Left ventricle myocardium superior (tissue), 1 donor: ENCODE data around the gene FBXW8. TPM values are rescaled to one million over a fixed set of nuclear protein-coding genes. Genes with fewer than 3 reads are reported as not detected.

Experiments
- ATAC-seq: fragments of 200-7000 bp; cut with Tn5 transposase; one replicate; pipeline ENCODE4 v1.9.1; 2020; ENCODE audit warnings: mild to moderate bottlenecking, moderate library complexity
- DNase-seq: peaks from one replicate; pipeline ENCODE4 v3.0.0-alpha.2; 2020
- intact Hi-C: fragments of 100-400 bp; cut with micrococcal nuclease; formaldehyde crosslinking; loops from one replicate; pipeline ENCODE4 v1.11.0; 2022
- long read RNA-seq: library from polyadenylated mRNA; unstranded; transcript quantifications from one replicate; pipeline ENCODE4 v2.0.0, GENCODE V29; 2021
- total RNA-seq: library from RNA; stranded (reverse); fragmentation: NEBNext Ultra II Directional; extraction: Animal tissue kit (Norgen Biotek cat#: 25700); gene quantifications from one replicate; pipeline ENCODE4 v1.2.1, GENCODE V29; 2021
- donor health status: DM: no; HTN: yes; CAD: no; lungs with severe emphysema.

FBXW8 gene
- total RNA-seq = 5.1 TPM
- long read RNA-seq, full-length matches to known transcripts = 6 of 10 reads
- long read RNA-seq, partial matches to known transcripts = 0 of 10 reads
- long read RNA-seq, other reads (novel, unspliced or antisense) = 4 of 10 reads

GRCh38 chr12:116910645-116911451, at the start of gene FBXW8:
Gene FBXW8 (plus strand): TSS chr12:116910950. CDS start chr12:116911038, 88 bp downstream.
- DNase-seq = peak; percentile 89
- ATAC-seq = peak; percentile 96
- intact Hi-C loops = no loop called here

DNA sequence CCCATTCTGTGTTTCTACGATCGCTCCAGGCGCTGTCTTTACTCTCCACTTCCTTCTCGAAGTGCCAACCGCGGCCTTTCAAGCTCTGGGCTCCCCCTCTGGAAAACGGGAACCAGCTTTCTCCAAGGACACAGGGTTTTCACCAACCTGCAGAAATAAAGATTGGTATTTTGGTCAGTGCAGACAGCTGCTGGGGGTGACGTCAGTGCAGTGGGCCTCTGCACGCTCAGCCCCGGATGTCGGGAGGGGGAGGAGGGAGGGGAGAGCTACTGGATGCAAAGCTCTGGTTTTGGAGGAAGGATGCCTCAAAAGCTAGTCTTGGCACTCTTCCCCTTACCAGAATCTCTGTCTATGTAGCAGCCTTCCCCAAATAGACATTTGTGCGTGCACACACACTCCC, 49.4 kb upstream of the FBXW8 start:
- intact Hi-C loops = no loop called here
- DNase-seq = peak; percentile 59
- ATAC-seq = peak; percentile 82

DNA sequence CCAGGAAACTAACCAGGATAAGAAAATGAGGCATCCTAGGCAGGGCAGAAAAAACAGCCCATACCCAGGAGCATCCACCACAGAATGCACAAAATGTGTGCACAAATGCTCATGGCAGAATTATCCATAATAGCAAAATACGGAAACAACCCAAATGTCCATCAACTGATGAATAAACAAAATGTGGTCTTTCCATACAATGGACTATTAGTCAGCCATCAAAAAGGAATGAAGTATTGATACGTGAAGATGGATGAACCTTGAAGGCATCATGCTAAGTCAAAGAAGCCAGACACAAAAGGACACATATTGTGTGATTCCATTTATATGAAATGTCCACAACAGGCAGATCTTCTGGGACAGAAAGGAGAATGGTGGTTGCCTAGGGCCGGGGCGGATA, 48.6 kb upstream of the FBXW8 start:
- intact Hi-C loops = no loop called here
- no peak for DNase-seq
- no peak for ATAC-seq

DNA sequence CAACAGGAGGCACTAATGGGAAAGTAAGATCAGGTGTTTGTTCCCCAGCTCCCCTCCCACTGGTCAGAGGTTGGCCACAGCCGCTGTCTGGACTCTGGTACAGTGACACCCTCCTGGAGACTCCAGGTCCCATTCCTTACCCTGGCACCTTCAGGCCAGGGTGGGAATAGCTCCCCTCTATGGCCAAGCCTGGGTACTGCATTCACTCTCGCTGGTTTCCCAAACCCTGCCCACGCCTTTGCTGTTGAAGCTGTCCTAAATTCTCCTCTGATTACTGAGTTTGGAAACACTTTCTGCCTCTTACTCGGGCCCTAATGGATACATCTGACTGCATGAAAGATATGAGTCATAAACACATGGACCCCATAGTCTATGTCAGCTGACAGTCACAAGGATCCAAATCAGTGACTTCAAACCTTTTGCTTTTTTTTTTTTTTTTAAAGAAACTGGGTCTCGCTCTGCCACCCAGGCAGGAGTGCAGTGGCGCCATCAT, 47.4 kb upstream of the FBXW8 start:
- DNase-seq (no peak), ATAC-seq (no peak)
- intact Hi-C loops = no loop called here

GRCh38 chr12:116864371-116865160, 46.2 kb upstream of the FBXW8 start:
- intact Hi-C loops = no loop called here
- DNase-seq (no peak), ATAC-seq (no peak)

- intact Hi-C loops = no loop called here
- ATAC-seq (no peak), DNase-seq (no peak)
These were observed 43.2 kb upstream of the FBXW8 start for GRCh38 chr12:116867523-116867922.

DNA sequence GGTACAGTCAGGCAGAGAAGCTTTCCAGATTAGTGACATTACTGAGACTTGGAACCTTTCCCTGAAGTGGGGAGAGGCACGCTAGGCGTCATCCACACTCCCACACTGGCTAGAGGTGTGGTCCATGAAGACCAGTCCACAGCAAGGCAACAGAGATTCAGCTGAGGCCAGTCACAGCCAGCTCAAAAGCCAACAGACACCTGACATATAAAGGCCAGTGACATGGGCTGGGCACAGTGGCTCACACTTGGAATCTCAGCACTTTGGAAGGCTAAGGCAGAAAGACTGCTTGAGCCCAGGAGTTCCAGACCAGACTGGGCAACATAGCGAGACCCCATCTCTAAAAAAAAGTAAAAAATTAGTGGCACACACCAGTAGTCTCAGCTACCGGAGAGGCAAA, 40.4 kb upstream of the FBXW8 start:
- intact Hi-C loops = no loop called here
- ATAC-seq (no peak), DNase-seq (no peak)

- no peak for ATAC-seq
- intact Hi-C loops = no loop called here
These were observed 36.3 kb upstream of the FBXW8 start for GRCh38 chr12:116874324-116874995.

GRCh38 chr12:116876151-116876869, 34.4 kb upstream of the FBXW8 start:
- no peak for ATAC-seq
- no peak for DNase-seq
- intact Hi-C loops = no loop called here

More at GRCh38 chr12:116874324-116874995, 36.3 kb upstream of the FBXW8 start:
- no peak for DNase-seq

DNA sequence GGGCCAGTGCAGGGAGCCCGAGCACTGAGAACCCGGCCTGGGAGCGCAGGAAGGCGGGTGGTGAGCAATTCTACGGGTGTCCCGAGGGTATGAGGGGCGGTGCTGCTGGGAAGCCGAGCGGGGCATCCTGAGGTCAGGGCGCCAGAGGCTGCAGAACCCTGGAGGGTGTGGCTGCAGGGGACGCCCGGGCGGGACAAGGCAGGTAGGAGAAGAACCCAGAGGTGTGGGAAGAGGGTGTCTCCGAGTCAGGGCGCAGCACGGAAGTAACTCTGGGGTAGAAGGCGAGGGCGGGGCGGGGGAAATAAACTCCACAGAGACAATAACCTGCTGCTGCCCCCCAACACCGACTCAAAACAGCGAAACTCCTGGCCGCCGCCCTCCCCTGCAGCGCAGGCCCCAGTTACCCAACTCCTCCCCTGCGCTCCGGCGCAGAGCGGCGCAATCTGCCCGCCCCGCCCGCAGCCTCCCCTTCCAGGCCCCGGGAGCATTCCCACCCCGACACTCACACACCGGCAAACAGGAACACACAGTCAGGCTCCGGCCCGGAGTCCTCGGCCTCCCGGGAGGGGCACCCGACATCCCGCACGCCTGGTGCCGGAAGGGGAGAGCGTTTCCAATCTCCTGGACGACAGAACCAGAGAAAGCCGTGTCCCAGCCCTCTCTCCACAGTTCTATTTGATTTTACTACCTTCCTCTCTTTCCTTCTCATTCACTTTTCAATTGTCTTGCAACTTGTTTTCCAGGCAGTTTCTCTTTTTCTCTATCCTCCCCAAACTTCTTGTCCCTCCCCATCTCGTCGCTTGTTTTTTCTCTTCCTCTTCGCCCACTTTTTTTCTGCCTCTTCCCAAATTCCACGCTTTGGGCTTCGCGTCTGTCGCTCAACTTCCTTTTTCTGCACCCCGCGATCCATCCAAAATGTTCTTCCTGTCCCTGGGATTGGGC, 31.9 kb upstream of the FBXW8 start:
- intact Hi-C loops = no loop called here
- DNase-seq (peak; percentile 29), ATAC-seq (peak; percentile 51)

DNA sequence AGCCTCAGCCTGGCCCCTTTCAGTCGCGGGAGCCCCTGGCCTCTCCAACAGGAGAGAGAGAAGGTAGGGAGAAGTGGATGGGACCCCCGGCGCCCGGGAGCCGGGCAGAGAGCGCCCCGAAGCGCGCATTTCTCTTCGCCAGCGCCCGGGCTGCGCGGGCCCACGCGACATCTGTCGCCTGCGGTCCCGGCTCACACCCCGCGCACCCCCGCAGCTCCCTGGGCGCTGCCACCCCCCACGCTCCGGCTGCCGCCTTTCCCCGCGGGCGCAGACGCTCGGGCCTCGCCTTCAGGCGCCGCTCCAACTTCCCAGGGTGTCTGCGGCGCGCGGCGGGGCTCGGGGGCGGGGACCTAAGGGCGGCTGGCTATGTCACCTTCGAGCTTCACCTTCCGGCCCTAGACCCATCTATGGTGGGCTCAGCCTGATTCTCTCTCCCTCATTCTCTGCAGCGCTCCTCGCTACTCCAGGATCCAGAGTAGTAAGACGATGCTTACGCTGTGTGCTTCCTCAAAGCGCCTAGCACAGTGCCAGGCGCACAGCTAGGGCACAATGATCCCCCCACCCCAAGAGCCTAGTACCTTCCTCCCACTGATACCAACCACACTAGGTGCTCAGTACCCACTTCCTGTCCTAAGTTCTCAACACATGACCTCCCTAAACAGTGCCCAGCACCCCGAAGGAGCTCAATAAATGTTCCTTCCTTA, 31.1 kb upstream of the FBXW8 start:
- ATAC-seq = peak; percentile 22
- intact Hi-C loops = no loop called here
- DNase-seq = no peak

- no peak for ATAC-seq
- intact Hi-C loops = no loop called here
These were observed 30.4 kb upstream of the FBXW8 start for GRCh38 chr12:116880213-116880816.

DNA sequence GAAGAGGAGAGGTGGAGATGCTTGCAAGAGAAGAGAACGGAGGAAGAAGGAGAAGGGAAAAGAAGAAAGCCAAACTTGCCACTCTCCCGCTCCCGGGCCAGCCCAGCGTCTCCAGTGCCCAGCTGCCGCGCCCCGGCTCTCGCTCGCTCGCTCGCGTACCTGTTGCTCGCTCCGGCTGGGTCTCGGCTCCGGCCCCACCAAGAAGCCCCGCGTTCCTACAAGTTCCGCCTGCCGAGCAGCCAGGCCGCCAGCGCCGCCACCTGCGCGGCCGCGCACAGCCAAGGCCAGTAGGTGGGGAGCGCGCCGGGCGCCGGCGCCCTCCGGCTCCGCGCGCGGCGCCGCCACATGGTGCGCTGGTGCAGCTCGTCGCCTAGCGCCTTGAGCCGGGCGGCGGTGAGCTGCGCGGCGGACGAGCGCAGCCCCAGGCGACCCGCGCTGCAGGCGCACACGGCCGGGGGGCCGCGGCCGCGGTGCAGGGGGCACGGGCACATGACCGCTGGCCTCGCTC, 29.9 kb upstream of the FBXW8 start:
- intact Hi-C loops = no loop called here
- peak; percentile 66 for DNase-seq
- peak; percentile 89 for ATAC-seq

More at GRCh38 chr12:116880213-116880816, 30.4 kb upstream of the FBXW8 start:
- DNase-seq = no peak

- no peak for ATAC-seq
- DNase-seq = no peak
- intact Hi-C loops = no loop called here
These were observed 29.3 kb upstream of the FBXW8 start, which contains the start of gene HRK for GRCh38 chr12:116881325-116881876. Gene HRK (minus strand): TSS chr12:116881441. CDS start chr12:116881307, 134 bp downstream.

DNA sequence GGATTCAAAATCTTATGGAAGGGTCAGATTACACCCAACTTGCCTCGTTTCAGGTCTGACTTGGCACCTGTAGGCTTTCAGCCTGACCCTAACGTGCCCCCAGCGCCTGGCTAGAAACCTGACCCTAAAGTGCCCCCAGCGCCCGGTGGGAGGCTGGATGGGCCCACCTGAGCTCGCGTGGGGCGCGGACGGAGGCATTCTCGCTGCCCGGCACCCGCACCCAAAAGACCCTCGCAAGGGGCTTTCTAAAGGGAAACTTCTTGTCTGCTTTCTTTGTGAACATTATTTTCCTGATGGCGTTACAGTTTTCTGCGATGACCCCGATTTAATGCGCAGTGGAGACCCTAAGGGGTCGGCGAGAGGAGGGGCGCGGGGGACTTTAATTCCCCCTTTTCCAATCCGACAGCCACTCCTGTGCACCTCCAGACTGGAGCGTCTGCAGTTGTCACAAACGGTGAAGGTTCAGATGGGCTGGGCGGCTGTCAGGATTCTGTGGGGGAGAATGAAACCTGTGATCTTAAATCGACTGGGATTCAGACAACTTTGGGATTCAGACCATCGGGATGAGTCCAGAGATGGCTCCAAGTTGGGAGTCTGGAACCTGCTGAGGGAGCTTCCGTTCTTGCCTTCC, 28.8 kb upstream of the FBXW8 start:
- intact Hi-C loops = no loop called here
- ATAC-seq = no peak
- DNase-seq = no peak

- intact Hi-C loops = no loop called here
- DNase-seq (no peak), ATAC-seq (no peak)
These were observed 28.0 kb upstream of the FBXW8 start for GRCh38 chr12:116882742-116883141.
